HCT116 (cell line): Measurements from ENCODE around the gene SLIT1.

ENCODE experiments used
- EZH2 ChIP-seq: fragments of 200-600 bp; sonication (generic); IDR thresholded peaks from 2 replicates; pipeline ENCODE4 v1.6.1; 2017; ENCODE audit warnings: antibody characterized with exemption, mixed run types
- POLR2A ChIP-seq: IDR thresholded peaks from 2 replicates; pipeline ENCODE4 v1.7.0; 2011; ENCODE audit warnings: borderline replicate concordance; ENCODE audit not compliant: insufficient read depth, insufficient read length; ENCODE audit errors: extremely low read depth
- SP1 ChIP-seq: IDR thresholded peaks from 2 replicates; pipeline ENCODE4 v1.6.1; 2012; ENCODE audit warnings: low read depth
- TF ChIP-seq, protein P1 (sequence below), 3 experiments: fragments of 200-600 bp in 1 of 3; sonication (generic) in 1 of 3; IDR thresholded peaks in 2 of 3; conservative IDR thresholded peaks in 1 of 3; 2 replicates each; pipeline ENCODE4 v1.5.1; 2012 to 2017; ENCODE audit warnings: low read depth in 2 of 3, low read length in 2 of 3, antibody characterized with exemption in 1 of 3, borderline replicate concordance in 1 of 3, control low read depth in 1 of 3, mild to moderate bottlenecking in 1 of 3, mixed read lengths in 1 of 3, mixed run types in 1 of 3, moderate library complexity in 1 of 3; ENCODE audit not compliant: insufficient read depth in 1 of 3

DNA sequence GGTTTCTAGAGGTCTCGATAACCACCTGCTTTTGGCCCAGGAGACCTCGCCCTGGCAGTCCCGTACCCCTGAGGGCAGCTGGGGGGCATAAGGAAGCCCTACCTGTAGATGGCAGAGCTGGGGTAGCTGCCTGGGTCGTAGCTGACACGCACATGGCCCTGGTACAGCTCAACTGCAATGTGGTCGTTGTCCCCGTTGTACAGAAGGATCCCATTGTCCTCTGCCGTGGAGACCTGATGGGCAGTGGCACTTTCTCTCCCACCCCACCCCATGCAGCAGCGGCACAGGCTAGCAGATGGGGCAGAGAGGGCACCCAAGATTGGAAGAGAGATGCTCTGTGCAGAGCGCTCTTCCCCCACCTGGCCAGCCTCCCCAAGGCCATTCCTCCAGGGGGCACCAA is 181.2 kb downstream of the SLIT1 start:
- TF ChIP-seq, protein P1, sequence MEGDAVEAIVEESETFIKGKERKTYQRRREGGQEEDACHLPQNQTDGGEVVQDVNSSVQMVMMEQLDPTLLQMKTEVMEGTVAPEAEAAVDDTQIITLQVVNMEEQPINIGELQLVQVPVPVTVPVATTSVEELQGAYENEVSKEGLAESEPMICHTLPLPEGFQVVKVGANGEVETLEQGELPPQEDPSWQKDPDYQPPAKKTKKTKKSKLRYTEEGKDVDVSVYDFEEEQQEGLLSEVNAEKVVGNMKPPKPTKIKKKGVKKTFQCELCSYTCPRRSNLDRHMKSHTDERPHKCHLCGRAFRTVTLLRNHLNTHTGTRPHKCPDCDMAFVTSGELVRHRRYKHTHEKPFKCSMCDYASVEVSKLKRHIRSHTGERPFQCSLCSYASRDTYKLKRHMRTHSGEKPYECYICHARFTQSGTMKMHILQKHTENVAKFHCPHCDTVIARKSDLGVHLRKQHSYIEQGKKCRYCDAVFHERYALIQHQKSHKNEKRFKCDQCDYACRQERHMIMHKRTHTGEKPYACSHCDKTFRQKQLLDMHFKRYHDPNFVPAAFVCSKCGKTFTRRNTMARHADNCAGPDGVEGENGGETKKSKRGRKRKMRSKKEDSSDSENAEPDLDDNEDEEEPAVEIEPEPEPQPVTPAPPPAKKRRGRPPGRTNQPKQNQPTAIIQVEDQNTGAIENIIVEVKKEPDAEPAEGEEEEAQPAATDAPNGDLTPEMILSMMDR (IDR thresholded peaks at IDR 0.05 in 2 of 3, conservative IDR thresholded peaks at IDR 0.05 in 1 of 3; ENCODE audit: borderline replicate concordance in 1 of 3, insufficient read depth in 1 of 3, low read depth in 2 of 3, low read length in 2 of 3): no peak
- no peak for TF ChIP-seq POLR2A
- no peak for TF ChIP-seq SP1
- TF ChIP-seq EZH2: no peak
